HT-29 (cell line): ENCODE results near the gene PDZD7. TPM values are rescaled to one million over a fixed set of nuclear protein-coding genes. Genes with fewer than 3 reads are reported as not detected.

Experiments
- DNase-seq: peaks from one replicate; pipeline ENCODE4 v3.0.0-alpha.2; 2015; ENCODE audit warnings: low spot score
- total RNA-seq: library from RNA; depleted of rRNA; stranded (reverse); fragments of >200 nt; shearing (Covaris generic); gene quantifications from 2 replicates; pipeline ENCODE4 v1.2.3, GENCODE V29; 2014

Gene PDZD7
- total RNA-seq, 1 experiment from 2014 or later, result 6.3 TPM

DNA sequence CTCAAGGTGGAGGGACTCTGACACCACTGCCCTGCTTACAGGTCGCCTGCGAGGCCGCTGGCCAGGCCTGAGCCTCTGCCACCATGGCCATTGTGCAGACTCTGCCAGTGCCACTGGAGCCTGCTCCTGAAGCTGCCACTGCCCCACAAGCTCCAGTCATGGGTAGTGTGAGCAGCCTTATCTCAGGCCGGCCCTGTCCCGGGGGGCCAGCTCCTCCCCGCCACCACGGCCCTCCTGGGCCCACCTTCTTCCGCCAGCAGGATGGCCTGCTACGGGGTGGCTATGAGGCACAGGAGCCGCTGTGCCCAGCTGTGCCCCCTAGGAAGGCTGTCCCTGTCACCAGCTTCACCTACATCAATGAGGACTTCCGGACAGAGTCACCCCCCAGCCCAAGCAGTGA is 28.5 kb downstream of the PDZD7 start:
- no peak for DNase-seq

DNA sequence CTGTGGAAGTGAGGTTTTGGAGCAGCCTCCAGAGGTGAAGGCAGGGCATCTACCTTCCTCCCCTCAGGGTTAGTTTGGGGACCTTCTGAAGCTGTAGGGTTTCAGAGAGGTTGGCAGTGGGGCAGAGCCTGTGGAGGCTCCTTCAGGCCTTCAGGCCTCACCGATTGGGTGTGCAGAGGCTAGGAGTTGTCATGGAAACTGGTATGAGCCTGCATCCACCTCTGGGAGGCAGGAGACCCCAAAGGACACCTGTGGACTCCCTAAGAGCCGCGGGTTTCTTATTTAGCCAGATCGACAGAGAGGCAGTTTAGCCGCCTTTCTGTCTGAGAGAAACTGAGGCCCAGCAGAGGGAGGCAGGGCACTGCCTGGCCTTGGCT is 29.3 kb downstream of the PDZD7 start:
- DNase-seq, result no peak

DNA sequence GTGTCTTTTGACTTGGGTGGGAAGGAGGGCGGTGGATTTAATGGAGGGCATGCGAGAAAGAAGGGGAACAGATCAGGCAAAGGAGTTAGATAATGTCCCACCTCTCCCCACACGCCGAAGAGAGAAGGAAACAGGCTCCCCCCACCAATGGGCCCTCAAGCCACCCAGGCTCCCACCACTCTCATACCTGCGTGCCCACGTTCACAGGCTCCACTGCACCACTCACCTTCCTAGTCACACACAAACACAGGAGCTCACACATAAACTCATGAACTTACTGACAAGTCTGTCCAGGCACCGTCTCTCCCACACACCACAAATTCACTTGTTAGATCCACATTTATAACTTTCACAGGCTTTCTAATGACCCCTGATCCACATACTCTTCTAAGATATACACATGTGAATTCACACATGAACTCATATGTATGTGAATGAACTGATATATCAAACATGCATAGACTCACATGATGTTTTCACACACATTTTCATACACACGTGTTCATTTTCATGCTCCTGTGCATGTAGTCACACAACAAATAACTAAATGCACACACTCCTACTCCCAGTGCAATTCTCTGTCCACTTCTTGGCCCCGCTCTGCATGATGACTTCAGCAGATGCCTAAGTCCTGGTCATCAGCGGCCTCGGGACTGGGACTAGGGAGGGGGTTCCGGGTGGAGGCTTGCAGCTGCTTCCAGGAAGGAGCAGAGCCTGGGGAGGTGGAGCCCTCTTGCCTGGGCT is 29.8 kb downstream of the PDZD7 start:
- DNase-seq, result peak; percentile 62

DNA sequence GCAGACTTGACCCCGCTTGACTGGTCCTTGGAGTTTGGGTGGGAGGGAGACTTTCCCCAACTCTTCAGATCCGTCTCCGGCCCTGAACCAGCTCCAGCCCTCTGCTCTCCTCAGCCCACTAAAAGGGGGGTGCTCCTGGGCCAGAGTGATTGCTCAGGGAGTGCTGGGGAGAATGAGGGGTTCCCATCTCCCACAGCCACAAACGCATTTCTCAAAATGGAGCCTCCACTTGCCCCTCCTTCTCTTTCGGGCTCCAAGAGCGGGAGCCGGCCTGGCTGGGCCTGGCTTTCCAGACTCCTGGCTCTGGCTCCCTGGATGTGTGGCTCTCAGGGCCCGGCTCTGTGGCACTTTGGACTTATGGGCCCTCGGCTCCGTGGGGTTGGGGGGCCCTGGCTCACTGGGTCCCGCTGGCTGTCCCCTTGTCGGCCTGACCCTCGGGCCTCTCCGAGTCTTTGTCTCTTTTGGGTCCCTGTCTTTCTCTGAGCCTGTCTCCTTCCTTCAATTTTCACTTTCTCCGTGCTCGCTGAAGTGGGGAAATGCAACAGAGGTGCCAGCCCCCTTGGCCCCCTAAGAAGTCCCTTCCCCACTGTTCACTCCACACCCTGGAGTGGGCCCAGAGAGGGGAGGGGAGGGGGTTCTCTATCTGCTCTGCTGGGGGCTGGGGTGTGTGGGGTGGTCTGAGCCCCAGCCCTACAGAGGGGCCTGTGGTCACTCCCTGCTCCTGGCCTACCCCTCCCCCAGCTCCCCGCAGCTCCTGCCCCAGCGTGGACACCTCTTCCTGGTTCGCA is 30.6 kb downstream of the PDZD7 start:
- DNase-seq, result peak; percentile 54

DNA sequence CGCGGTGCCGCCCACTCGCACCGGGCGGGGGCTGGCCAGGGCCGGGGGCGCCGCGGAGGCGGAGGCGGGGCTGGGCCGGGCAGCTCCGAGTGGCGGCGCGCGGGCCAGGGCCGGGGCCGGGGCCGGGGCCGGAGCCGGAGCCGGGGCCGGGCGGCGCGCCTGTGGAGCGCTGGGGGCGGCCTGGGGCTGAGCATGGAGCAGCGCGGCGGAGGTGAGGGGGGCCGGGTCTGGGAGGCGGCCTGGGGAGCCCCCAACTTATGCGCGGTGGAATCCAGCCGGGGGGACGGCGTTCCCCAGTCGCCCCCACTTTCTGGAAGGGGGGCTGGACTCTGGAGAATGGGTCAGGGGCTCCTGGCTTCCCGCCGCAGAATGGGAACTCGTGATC is 31.2 kb downstream of the PDZD7 start, which contains the start of gene LZTS2:
Gene LZTS2 (plus strand): TSS at position 67 of the 385 bp plus-strand sequence. CDS start 2,731 bp downstream, outside the sequence.
- no peak for DNase-seq

DNA sequence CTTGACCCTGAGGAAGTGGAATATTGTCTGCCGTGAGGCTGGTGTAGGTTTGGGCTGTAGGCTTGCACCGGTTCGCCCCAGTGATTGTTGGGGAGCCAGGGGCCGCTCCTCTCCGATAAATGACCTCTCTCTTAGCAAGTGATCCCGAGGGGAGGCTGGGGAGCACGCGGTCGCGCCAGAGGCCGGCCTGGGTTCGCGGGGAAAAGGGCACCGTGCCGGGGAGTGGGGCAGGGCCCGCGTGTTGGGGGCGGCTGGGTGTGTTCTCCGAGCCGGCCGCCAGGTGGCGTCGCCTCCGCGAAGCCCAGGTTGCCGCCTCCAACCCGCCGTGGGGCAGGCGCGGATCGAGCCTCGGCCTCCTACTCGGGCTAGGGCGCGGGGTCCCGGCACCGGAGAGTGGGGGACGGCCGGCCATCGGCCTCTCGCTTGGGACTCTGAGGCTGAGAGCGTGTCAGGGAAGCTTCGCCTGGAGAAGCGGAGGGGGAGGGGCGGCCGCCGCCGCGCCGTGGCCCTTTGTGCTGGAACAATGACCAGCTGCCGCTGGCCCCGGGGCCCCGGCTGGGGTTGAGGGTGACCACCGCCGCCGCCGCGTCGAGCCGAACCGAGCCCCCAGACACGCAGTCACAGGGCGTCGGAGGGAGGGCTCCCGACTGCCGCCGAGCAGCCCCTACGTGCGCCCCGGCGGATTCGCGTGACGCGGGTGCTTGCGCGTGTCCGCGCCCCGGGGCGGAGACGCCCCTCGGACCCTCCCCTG is 31.8 kb downstream of the PDZD7 start:
- DNase-seq, result peak; percentile 81

DNA sequence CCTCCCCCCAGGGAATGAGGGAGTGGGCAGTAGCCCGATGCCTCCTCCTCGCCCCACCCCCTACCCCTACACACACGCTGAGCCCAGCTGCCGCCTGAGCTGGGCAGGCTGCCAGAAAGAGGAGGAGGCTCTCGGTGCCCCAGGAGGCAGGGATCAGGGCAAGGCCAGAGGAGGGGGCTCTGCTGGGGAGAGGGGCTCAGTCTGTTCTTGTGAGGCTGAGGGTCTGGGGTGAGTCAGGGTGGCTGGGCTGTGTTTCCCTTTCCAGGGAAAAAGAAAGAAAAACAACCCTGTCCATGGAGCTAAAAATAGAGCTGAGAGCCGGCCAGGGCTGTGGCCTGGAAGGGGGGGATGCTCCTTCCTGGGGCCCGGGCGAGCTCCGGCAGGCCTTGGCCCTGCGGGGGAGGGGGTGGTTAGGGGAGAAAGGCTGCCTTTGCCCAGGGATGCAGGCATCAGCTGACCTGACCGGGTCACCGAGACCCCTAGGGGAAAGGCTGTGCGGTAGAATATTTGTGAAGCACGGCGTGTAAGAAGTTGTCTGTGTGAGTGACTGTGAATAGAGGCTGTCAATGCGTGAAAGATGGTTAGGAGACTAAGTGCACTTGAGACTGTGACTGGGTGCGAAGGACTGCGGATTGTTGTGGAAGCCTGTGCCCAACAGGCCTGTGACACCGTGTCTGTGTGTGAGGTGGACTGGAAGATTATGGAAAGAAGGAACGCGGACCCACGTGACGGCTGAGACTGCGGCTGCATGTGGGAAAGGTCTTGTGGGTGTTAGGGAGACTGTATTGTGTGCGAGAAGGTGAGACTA is 32.5 kb downstream of the PDZD7 start:
- DNase-seq, result peak; percentile 86

DNA sequence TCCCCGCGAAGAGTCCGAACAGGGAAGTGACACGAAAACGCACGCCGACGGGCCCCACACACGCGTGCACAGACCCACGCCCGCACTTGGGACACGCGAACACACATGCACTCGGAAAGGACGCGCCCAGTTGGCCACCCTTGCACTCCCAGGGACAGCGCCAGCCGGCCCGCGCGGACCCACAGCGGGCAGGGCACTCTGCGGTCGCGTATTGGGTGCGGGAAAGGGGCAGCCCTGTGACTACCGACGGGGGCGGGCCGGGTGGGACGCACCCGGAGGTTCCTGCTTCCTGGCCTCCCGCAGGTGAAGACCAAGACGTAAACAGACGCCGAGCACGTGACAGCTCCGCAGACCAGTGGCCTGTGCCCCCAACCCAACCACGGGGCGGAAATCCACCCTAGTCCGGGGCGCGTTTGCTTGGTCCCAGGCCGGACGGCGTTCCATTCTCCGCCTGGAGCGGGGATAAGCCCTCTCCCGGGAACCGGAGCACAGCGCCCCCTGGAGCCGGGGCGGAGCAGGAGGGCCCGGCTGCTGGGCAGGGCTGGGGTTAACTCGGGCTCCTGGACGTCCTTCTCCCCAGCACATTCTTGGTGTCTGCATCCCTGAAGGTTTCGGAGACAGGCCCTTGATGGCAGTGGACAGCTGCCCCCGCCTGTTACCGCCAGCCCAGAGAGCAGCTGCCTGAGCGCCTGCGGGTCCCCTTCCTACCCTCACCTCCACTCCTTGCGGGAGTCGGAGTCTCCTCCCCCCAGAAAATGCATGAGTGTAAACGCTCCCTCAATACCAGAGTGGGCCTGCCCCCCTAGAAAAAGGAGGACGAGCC is 33.4 kb downstream of the PDZD7 start:
- DNase-seq, result peak; percentile 89

DNA sequence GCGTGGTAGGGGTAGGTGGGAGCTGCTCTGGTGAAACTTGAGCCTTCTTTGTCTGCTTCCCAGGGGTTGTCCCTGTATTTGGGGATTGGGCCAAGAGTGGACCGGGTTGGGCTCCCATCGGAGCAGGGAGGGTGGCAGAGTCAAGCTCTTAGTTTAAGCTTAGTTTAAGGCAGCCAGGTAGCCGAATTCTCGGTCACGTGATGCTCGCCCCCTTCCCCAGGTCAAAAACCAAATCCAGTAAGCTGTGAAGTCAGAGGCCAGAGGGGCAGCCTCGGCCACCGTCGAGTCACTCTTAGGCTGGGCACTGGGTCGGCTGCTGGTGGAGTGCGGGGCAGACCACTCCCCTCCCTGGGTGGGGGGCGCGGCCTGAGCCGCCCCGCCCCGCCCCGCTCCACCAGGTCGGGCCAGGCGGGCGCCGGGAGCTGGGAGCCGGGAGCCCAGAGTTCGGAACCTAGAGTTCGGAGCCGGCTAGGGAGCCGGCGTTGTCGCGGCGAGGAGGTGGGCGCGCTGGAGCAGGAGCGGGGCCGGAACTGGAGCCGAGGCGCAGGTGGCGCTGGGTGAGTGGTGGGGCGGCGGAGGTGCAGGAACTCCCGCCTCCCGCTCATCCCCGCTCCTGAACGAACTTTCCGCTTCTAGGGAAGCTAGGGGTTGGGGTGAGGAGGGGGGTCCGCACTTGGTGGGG is 34.1 kb downstream of the PDZD7 start:
- DNase-seq, result no peak

DNA sequence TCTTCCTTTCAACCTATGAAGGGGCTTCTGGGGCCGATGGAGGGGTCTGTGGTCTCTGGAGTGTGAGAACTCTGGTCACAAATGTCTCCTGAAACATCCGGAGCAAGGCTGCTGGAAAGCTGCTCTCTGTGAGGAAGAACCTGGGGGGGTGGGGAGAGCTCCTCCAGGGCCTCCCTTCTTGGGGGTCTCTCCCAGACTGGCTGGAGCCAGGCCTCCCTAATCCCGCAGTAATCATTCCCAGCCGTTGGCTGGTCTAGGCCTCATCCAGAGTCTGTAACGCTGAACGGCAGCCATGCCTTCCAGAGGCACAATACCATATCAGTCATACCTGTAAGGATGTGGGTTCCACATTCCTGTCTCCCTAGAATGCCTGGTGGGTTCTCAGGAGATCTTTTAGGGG is 35.7 kb downstream of the PDZD7 start:
- no peak for DNase-seq

DNA sequence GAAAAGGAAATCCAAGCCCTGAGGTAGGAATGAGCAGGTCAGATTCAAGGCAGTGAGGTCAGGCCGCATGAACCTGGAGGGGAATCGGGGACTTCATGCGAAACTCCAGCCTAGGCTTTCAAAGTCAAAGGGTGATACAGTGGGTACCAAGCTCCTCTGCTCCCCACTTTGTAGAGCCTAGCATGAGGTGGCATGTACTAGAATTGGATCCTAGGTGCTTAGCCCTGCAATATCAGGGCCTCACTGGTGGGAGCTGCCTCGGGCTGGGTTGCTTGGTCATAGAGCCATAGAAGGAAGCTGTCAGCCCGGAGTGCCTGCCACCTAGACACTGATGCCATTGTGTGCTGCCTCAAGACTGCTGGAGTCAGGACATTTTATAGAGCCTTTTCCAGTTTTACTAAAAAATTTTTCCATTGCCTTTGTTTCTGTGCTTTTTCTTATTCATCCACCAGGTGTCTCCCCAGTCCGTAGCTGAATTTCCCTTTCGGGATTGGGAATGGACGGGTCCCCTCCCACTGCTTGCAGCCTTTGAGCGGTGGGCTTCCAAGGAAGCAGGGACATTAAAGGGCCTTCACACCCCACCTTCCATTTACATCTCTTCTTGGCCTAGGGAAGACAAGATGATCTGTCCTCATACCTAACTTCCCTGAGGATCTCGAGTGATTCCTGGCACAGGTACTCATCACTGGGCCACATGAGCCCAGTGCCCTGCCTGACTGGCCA is 36.8 kb downstream of the PDZD7 start:
- peak; percentile 70 for DNase-seq

DNA sequence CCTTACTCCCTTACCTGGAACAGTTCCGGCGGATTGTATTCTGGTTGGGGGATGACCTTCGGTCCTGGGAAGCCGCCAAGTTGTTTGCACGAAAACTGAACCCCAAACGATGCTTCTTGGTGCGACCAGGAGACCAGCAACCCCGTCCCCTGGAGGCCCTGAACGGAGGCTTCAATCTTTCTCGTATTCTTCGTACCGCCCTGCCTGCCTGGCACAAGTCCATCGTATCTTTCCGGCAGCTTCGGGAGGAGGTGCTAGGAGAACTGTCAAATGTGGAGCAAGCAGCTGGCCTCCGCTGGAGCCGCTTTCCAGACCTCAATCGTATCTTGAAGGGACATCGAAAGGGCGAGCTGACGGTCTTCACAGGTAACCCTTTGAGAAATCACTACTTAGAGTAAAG is 41.8 kb downstream of the PDZD7 start:
- DNase-seq, result no peak

DNA sequence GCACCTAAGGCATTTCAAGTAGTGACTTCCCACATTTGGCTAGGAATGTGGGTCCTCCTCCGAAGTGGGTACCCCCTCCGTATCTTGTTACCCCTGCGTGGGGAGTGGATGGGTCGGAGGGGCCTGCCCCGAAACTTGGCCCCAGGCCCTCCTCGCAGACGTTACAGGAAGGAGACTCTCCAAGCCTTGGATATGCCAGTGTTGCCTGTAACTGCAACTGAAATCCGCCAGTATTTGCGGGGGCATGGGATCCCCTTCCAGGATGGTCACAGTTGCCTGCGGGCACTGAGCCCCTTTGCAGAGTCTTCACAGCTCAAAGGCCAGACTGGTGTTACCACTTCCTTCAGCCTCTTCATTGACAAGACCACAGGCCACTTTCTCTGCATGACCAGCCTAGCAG is 42.8 kb downstream of the PDZD7 start:
- no peak for DNase-seq

DNA sequence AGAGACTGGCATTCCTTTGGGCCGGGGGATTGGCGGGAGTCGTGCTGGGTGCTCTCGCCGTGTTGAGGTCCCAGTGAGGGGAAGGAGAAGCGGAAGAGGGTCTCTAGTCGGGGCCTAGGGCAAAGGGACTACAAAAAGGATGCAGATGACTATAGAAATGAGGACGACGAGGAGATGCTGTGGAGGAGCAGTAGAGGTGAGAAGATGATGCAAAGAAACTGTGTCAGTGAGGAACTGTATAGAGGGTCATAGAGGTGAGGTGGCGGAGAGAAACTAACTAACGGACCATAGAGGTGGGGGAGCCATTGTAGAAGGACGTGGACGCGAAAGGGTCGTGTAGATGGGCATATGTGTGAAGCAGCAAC is 43.3 kb downstream of the PDZD7 start:
- peak; percentile 22 for DNase-seq

DNA sequence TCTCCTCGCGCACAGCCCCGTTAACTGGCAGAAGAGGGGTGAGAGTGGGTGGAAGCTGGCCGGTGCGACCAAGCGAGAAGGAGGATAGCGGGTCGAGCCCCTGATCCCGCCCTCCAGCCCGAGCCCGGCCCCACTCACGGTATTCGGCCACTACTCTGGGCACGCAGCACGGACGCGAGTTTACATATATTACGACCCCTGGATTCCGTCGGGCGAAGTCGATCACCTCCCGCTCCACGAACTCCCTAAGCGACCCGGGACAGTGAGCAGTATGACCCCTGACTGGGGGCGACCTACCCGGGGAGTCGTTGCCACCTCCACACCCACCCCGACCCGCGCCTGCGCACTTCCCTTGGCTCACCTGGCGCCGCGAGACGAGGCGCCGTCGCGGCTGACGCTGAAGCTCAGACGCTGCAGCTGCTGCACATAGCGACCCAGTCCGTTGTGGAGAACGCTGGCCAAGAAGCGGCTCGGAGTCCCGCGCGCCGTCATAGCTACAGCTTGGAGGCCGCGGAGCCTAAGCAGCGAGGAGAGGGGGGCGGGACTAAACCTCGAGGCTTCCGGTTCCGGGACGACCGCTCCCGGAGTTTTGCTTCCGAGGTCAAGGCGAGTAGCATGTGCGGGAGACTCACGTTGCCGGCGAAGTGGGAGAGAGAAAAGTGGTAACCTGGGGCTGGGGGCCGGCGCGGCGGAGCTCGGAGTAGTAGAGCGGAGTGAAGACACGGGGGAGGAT is 43.8 kb downstream of the PDZD7 start, which contains the start of the genes MRPL43 and TWNK:
Gene MRPL43 (minus strand): TSS at position 546 of the 733 bp plus-strand sequence. CDS start 54 bp downstream, at position 492.
Gene TWNK (plus strand): TSS at position 592 of the 733 bp plus-strand sequence. CDS start 668 bp downstream, outside the sequence.
- peak; percentile 84 for DNase-seq

DNA sequence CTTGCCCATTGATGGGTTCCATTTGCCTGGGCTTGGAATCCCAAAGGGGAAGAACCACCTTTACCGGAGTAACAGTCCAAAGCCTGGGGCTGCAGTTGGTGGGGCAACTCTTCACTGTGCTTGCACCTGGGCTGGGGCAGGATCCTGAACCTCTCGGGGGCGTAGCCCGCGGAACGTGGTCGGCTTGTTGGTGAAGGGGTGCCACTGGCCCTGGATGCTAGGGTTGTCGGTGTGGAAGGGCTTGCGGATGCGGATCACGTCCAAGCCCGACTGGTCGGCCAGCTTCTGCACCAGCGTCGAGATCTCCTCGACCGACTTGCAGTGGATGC is 44.3 kb downstream of the PDZD7 start:
- DNase-seq, result no peak

DNA sequence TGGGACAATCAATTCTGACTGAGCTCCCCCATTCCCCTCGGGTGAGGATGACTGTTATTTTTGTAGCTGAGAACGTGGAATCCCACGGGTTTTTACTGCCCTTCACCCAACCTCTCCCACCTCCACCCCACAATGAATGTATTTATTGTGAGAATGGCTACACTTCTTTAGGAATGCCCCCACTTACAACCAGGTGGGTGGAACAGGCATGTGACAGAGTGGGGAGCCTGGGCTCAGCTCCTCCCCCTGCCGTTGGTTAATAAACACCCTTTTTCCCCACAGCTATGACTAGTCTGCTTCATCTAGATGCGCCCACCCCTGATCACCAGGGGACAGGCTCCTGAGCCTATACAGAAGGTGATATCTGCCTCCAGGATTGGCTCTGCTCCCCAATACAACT is 45.6 kb downstream of the PDZD7 start:
- peak; percentile 26 for DNase-seq

DNA sequence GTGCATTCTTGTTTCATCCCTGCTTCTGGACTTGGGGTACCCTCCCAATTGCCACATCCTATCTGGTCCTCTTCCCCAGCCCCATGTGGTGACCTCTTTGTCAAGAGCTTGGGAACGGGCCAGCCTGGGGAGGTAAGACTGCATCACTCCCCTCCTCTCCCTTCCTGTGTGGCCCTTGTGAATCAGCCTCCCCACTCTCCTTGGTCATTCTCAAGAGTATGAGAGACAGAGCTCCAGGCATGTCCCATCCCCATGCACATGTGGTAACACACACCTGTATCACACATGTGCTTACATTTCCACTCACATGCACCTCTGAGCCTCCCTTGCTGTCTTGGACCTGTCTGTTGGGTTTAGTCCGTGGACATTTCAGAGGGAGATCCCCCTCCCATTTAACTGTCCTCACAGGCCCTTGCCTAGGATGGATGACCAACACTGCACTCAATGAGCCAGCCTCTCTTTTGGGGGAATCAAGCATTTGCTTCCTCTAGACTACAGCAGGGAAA is 46.2 kb downstream of the PDZD7 start:
- no peak for DNase-seq
